Gastrocnemius medialis (tissue), 4 donors: ENCODE results near the gene GPR152. TPM values are rescaled to one million over a fixed set of nuclear protein-coding genes. Genes with fewer than 3 reads are reported as not detected.
A peak's percentile ranks its signal among the peaks of the same experiment; 100 is the strongest.

Experiments used
- ATAC-seq, 2 donors: fragments of 150-250 bp; one replicate each; pipeline ENCODE4 v1.9.1; 2016
- DNase-seq, 2 donors: peaks; one replicate each; pipeline ENCODE4 v3.0.0-alpha.2; 2019
- H3K27ac ChIP-seq, 4 donors: fragments of 200-600 bp; sonication (generic); 1 replicate in 1 of 4; 2 replicates in 3 of 4; pipeline ENCODE4 v1.5.1; 2016 to 2018; ENCODE audit warnings: mild to moderate bottlenecking in 2 of 4, moderate library complexity in 1 of 4
- H3K27me3 ChIP-seq, 3 donors: fragments of 200-600 bp; sonication (generic) in 2 of 3; 1 replicate in 1 of 3; 2 replicates in 2 of 3; pipeline versions ENCODE4 v1.5.1 to v1.6.0; 2016 to 2019; ENCODE audit warnings: mild to moderate bottlenecking in 1 of 3, moderate library complexity in 1 of 3
- H3K36me3 ChIP-seq, 2 donors: fragments of 200-600 bp; sonication (generic) in 1 of 2; one replicate each; pipeline ENCODE4 v1.5.1; 2017 to 2018
- H3K4me1 ChIP-seq, 2 donors: fragments of 200-600 bp; sonication (generic) in 1 of 2; one replicate each; pipeline ENCODE4 v1.5.1; 2016 to 2017; ENCODE audit warnings: mild to moderate bottlenecking in 2 of 2
- H3K4me3 ChIP-seq, 4 donors: fragments of 200-600 bp; sonication (generic) in 3 of 4; 1 replicate in 1 of 4; 2 replicates in 3 of 4; pipeline ENCODE4 v1.5.1; 2016 to 2019; ENCODE audit warnings: mild to moderate bottlenecking in 2 of 4
- H3K9me3 ChIP-seq, 3 donors: fragments of 200-600 bp; sonication (generic) in 2 of 3; 1 replicate in 1 of 3; 2 replicates in 2 of 3; pipeline ENCODE4 v1.5.1; 2016 to 2019
- POLR2A ChIP-seq, 2 donors: fragments of 450-650 bp; IDR thresholded peaks; one replicate each; pipeline ENCODE4 v1.6.1; 2017; ENCODE audit warnings: antibody characterized with exemption in 2 of 2, mild to moderate bottlenecking in 2 of 2, moderate library complexity in 2 of 2
- in situ Hi-C, 4 donors: fragments of 200-750 bp; cut with MboI; loops; one replicate each; pipeline versions ENCODE4 v1.15.0 to v1.8.0; 2017; ENCODE audit warnings: low sequenced_read_pairs in 4 of 4
- intact Hi-C: fragments of 100-400 bp; cut with DNase I; formaldehyde crosslinking; loops from one replicate; pipeline ENCODE4 v1.15.1; 2023; ENCODE audit warnings: low total_unique reads
- total RNA-seq, 4 donors: library from RNA; depleted of rRNA; stranded (reverse); fragments of >200 nt; gene quantifications; one replicate each; pipeline versions ENCODE4 v1.1.0 to v1.2.3, GENCODE V29; 2016
- TF ChIP-seq, protein P1 (sequence below), 5 experiments: fragments of 450-650 bp in 3 of 5; fragments of 200-600 bp in 2 of 5; sonication (generic) in 2 of 5; IDR thresholded peaks in 4 of 5; conservative IDR thresholded peaks in 1 of 5; 1 replicate in 4 of 5; 2 replicates in 1 of 5; pipeline ENCODE4 v1.5.1; 2016 to 2019; ENCODE audit warnings: antibody characterized with exemption in 5 of 5, mild to moderate bottlenecking in 3 of 5, moderate library complexity in 3 of 5

The GPR152 gene
- total RNA-seq, 4 donors from 2014 or later, result not detected

DNA sequence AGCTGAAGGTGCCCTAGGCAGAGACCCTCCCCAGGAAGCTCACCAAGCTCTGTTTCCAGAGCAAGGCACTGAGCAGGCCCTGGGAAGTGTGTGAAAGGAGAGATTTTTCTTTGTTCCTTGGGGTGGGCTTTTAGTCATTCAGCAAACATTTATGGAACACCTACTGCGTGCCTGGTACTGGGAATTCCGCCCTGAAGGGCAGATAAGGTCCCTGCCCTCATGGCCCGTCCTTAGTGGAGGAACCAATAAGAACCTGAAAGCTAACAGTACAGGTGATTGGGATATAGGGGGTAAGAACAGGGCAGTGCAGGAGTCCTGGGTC lies 12.6 kb upstream of the GPR152 start:
- ATAC-seq (no peak), DNase-seq (no peak)
- Histone ChIP-seq H3K36me3 (no peaks in the 10 kb centered on the region), H3K27ac (peak overlapping the region; percentile 70 to 94 (median 83)), H3K4me1 (peaks cover 15 to 23% of the 10 kb centered on the region in 2 donors), H3K9me3 (no peaks in the 10 kb centered on the region), H3K4me3 (peak overlapping the region; percentile 51 to 67 (median 62)), H3K27me3 (no peaks in the 10 kb centered on the region)
- in situ Hi-C loops (no loop called here), intact Hi-C loops (loop anchor here (2.0 to 5.0 kb wide), 2 partner anchors 22 to 38 kb away; partner anchors contain the start of genes CORO1B and RPS6KB2)
- TF ChIP-seq POLR2A (IDR thresholded peaks at IDR 0.05), result no peak
- TF ChIP-seq, protein P1, sequence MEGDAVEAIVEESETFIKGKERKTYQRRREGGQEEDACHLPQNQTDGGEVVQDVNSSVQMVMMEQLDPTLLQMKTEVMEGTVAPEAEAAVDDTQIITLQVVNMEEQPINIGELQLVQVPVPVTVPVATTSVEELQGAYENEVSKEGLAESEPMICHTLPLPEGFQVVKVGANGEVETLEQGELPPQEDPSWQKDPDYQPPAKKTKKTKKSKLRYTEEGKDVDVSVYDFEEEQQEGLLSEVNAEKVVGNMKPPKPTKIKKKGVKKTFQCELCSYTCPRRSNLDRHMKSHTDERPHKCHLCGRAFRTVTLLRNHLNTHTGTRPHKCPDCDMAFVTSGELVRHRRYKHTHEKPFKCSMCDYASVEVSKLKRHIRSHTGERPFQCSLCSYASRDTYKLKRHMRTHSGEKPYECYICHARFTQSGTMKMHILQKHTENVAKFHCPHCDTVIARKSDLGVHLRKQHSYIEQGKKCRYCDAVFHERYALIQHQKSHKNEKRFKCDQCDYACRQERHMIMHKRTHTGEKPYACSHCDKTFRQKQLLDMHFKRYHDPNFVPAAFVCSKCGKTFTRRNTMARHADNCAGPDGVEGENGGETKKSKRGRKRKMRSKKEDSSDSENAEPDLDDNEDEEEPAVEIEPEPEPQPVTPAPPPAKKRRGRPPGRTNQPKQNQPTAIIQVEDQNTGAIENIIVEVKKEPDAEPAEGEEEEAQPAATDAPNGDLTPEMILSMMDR (IDR thresholded peaks at IDR 0.05 in 4 of 5, conservative IDR thresholded peaks at IDR 0.05 in 1 of 5), result no peak

DNA sequence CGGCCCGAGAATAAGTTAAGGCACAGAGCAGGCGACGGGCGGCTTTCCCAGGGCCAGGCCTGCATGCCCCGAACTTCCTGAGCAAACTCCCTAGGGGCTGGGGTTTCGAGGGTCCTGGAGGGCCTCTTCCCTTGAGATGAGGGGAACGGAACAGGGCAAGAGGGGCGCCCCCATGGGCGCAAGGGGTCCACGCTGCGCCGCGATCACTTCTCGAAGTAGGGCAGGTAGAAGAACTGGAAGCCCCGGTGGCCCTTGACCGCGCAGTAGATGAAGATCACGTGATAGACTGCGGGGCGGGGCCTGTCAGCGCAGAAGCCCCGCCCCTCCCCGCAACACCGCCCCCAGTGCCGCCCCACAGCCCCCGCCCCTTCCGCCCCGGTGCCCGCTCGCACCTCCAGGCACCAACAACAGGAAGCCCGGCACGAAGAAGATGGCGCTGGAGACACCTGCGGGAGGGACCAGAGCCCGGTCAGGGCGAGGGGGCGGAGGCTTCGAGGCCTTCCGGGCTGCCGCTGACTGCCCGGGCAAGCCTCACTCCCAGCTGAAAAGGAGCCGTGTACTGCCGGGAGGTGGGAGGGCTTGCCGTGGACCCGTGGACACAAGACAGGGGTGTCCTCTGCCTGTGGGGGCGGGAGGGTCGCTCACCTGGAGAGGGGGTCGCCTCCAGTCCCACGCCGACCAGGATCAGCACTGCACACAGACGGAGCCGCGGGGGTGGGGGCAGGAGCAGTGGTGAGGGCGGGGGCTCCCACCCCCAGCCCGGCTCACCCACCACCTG lies 12.1 kb upstream of the GPR152 start:
- Histone ChIP-seq H3K27ac (peak overlapping the region; percentile 70 to 94 (median 83)), H3K9me3 (no peaks in the 10 kb centered on the region), H3K27me3 (no peaks in the 10 kb centered on the region), H3K4me3 (peak overlapping the region; percentile 51 to 67 (median 62)), H3K36me3 (no peaks in the 10 kb centered on the region), H3K4me1 (peaks cover 15 to 20% of the 10 kb centered on the region in 2 donors)
- DNase-seq (peak; percentile 66 to 79), ATAC-seq (peak; percentile 31 to 56)
- intact Hi-C loops, result loop anchor here (2.0 to 5.0 kb wide), 2 partner anchors 22 to 37 kb away; partner anchors contain the start of genes CORO1B and RPS6KB2
- in situ Hi-C loops, result no loop called here
- TF ChIP-seq, protein P1 (IDR thresholded peaks at IDR 0.05 in 4 of 5, conservative IDR thresholded peaks at IDR 0.05 in 1 of 5), result no peak
- peak; percentile 21 to 26 for TF ChIP-seq POLR2A (IDR thresholded peaks at IDR 0.05)

DNA sequence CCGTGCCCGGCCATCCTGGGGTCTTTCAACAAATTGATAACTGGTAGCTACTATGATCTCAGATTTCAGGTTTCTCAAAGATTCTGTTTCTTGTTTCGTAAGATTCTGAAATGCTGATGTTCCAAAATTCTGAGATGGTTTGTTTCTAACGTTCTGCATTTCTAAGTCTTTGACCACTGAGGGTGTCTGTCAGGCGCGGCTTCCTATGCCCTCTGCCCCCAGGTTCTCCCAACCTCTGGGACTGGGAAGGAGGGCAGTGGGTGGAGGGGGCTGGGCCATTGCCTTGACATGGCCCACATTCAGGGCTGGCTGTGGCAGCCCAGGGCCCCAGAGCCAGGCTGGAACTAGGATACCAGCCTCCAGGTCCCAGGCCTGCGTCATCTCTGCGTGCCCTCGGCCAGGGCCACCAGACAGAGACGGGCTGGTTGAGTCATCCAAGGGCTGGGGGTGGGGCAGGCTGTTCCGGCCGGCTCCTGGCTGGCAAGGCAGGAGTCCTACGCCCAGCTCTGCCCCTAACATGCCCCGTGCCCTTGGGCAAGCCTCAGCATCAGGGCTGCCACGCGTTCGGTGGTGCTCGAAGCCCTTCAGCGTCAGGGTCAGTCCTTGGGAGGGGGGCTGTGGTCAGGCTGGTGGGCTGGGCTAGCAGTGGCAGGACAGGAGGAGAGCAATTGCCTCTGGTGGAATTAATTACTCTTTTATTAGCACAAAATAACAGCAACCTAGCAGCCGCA lies 11.3 kb upstream of the GPR152 start:
- H3K9me3 ChIP-seq, result no peaks in the 10 kb centered on the region
- H3K4me1 ChIP-seq, result peaks cover 15 to 20% of the 10 kb centered on the region in 2 donors
- ATAC-seq, result peak; percentile 23 to 48
- intact Hi-C loops, result loop anchor here (2.0 kb wide), 1 partner anchor 21 kb away; the partner anchor contains the start of gene CORO1B
- in situ Hi-C loops, result no loop called here
- H3K36me3 ChIP-seq, result no peaks in the 10 kb centered on the region
- peak overlapping the region; percentile 70 to 94 (median 83) for H3K27ac ChIP-seq
- H3K4me3 ChIP-seq, result peak overlapping the region; percentile 51 to 67 (median 62)
- peak; percentile 38 to 76 for DNase-seq
- TF ChIP-seq POLR2A (IDR thresholded peaks at IDR 0.05), result no peak
- TF ChIP-seq, protein P1 (IDR thresholded peaks at IDR 0.05 in 4 of 5, conservative IDR thresholded peaks at IDR 0.05 in 1 of 5), result no peak
- H3K27me3 ChIP-seq, result no peaks in the 10 kb centered on the region

DNA sequence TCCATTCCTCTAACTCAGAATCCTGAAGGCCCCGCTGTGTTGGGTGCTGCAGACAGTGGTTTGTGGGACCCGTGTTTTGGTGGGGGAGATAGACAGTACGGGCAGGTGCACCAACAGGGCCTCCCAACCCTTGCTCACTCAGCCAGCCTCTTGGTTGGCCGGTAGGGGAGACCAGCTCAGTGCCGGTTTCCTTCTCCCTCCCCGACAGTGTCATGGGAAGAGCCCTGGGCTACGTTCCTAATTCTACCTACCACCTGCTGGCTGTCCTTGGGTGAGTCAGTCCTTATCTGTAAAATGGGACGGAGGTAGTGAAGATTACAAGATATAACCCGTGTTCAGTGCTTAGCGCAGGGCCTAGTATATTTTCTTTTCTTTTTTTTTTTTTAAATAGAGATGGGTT lies 10.7 kb upstream of the GPR152 start:
- Histone ChIP-seq H3K36me3 (no peaks in the 10 kb centered on the region), H3K9me3 (no peaks in the 10 kb centered on the region), H3K4me3 (no peak overlapping the region), H3K27me3 (no peaks in the 10 kb centered on the region), H3K4me1 (peaks cover 11 to 13% of the 10 kb centered on the region in 2 donors), H3K27ac (peak overlapping the region in 3 of 4 donors; percentile 70 to 85 (median 81))
- in situ Hi-C loops, result no loop called here
- TF ChIP-seq, protein P1 (IDR thresholded peaks at IDR 0.05 in 4 of 5, conservative IDR thresholded peaks at IDR 0.05 in 1 of 5), result no peak
- intact Hi-C loops, result no loop called here
- no peak for ATAC-seq
- DNase-seq, result no peak
